ENCODE data around the gene INO80C. TPM values are rescaled to one million over a fixed set of nuclear protein-coding genes. Genes with fewer than 3 reads are reported as not detected.

The INO80C gene
- total RNA-seq, 1 donor from 2014 or later = 24.6 TPM

DNA sequence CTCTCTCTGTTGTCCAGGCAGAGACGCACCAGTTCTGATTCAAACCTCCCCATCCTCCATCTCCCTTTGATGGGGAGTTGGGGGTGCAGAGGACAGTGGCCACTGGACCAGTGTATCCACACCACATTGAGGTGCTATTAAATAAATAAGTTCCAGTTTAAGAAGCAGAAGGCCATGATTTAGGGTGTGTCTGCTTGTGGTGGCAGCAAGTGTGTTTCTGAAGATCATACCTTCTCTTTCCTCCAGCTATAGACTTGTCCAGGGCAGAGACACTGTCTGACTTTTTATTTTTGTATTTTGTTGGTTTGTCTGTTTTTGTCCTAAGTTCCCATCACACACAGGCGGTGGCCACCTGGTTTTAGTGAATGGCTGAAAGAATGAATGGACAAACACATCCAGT is 16.5 kb upstream of the INO80C start:
- Mint-ChIP-seq H3K36me3 (ENCODE audit: low read depth, unreplicated experiment) (no peaks in the 10 kb centered on the region), H3K4me3 (ENCODE audit: unreplicated experiment) (no peak overlapping the region), H3K9me3 (ENCODE audit: unreplicated experiment) (no peaks in the 10 kb centered on the region), H3K27me3 (ENCODE audit: low read depth, unreplicated experiment) (no peaks in the 10 kb centered on the region), H3K4me1 (ENCODE audit: low read depth, unreplicated experiment) (peaks cover 40% of the 10 kb centered on the region), H3K27ac (ENCODE audit: unreplicated experiment) (no peak overlapping the region)
- FAIRE-seq = no peak
- peaks cover 35% of the 10 kb centered on the region for H3K4me1 ChIP-seq (ENCODE audit: insufficient read depth, low read length)
- H3K4me3 ChIP-seq (ENCODE audit: insufficient read depth, low read depth, low read length) = no peak overlapping the region
- no peaks in the 10 kb centered on the region for H3K9me3 ChIP-seq (ENCODE audit: insufficient read depth, low read depth, low read length)
- peak overlapping the region; percentile 65 for H3K9ac ChIP-seq (ENCODE audit: low read length)
- TF ChIP-seq CTCF (IDR thresholded peaks at IDR 0.05; ENCODE audit: insufficient read depth, low read depth, low read length) (no peak), EZH2 (IDR thresholded peaks at IDR 0.05; ENCODE audit: insufficient read depth, low read length) (no peak)
- no peaks in the 10 kb centered on the region for H3K36me3 ChIP-seq (ENCODE audit: insufficient read depth, low read length)
- H4K20me1 ChIP-seq (ENCODE audit: insufficient read depth, low read length) = no peaks in the 10 kb centered on the region
- peak overlapping the region; percentile 63 for H3K4me2 ChIP-seq (ENCODE audit: low read length)
- no peak for DNase-seq (ENCODE audit: low read depth)
- H3K27me3 ChIP-seq (ENCODE audit: insufficient read depth, low read length) = no peaks in the 10 kb centered on the region
- H2AFZ ChIP-seq (ENCODE audit: low read depth, low read length) = no peak overlapping the region
- no peaks in the 10 kb centered on the region for H3K79me2 ChIP-seq (ENCODE audit: insufficient read depth, low read length)
- H3K27ac ChIP-seq (ENCODE audit: low read depth, low read length) = peak overlapping the region; percentile 84

GRCh38 chr18:35513181-35513936 is 15.6 kb upstream of the INO80C start:
- Histone ChIP-seq H3K4me3 (ENCODE audit: insufficient read depth, low read depth, low read length) (peak overlapping the region; percentile 29), H3K27me3 (ENCODE audit: insufficient read depth, low read length) (no peaks in the 10 kb centered on the region), H2AFZ (ENCODE audit: low read depth, low read length) (peak overlapping the region; percentile 49), H3K36me3 (ENCODE audit: insufficient read depth, low read length) (no peaks in the 10 kb centered on the region), H3K9me3 (ENCODE audit: insufficient read depth, low read depth, low read length) (no peaks in the 10 kb centered on the region), H3K4me1 (ENCODE audit: insufficient read depth, low read length) (peaks cover 35% of the 10 kb centered on the region), H3K27ac (ENCODE audit: low read depth, low read length) (peak overlapping the region; percentile 84), H3K79me2 (ENCODE audit: insufficient read depth, low read length) (no peaks in the 10 kb centered on the region), H3K9ac (ENCODE audit: low read length) (peak overlapping the region; percentile 65), H3K4me2 (ENCODE audit: low read length) (peak overlapping the region; percentile 63), H4K20me1 (ENCODE audit: insufficient read depth, low read length) (no peaks in the 10 kb centered on the region)
- peak overlapping the region; percentile 87 for H3K27ac Mint-ChIP-seq (ENCODE audit: unreplicated experiment)
- H3K27me3 Mint-ChIP-seq (ENCODE audit: low read depth, unreplicated experiment) = no peaks in the 10 kb centered on the region
- no peaks in the 10 kb centered on the region for H3K9me3 Mint-ChIP-seq (ENCODE audit: unreplicated experiment)
- no peaks in the 10 kb centered on the region for H3K36me3 Mint-ChIP-seq (ENCODE audit: low read depth, unreplicated experiment)
- TF ChIP-seq EZH2 (IDR thresholded peaks at IDR 0.05; ENCODE audit: insufficient read depth, low read length) (no peak), CTCF (IDR thresholded peaks at IDR 0.05; ENCODE audit: insufficient read depth, low read depth, low read length) (no peak)
- peak; percentile 81 for DNase-seq (ENCODE audit: low read depth)
- peaks cover 40% of the 10 kb centered on the region for H3K4me1 Mint-ChIP-seq (ENCODE audit: low read depth, unreplicated experiment)
- H3K4me3 Mint-ChIP-seq (ENCODE audit: unreplicated experiment) = no peak overlapping the region
- FAIRE-seq = peak; percentile 93

DNA sequence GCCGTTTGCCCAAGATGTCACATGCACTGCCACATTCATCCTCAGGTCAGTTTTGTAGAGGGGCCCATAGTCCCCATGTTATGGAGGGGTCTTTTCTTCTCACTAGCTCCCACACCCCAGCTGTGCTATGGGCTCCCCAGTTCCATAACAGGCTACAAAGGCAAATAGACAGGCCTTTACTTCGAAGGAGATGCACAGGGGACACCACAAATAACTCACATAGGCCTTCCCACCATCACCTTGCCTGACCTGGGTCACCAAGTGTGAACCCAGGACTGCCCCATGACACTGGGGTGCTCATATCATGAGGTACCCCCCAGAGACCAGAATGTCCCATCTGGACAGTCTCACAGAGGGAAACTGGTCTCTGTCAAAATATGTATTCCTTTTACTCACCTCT is 15.0 kb upstream of the INO80C start:
- FAIRE-seq = no peak
- Histone ChIP-seq H3K4me3 (ENCODE audit: insufficient read depth, low read depth, low read length) (no peak overlapping the region), H4K20me1 (ENCODE audit: insufficient read depth, low read length) (no peaks in the 10 kb centered on the region), H2AFZ (ENCODE audit: low read depth, low read length) (no peak overlapping the region), H3K9me3 (ENCODE audit: insufficient read depth, low read depth, low read length) (no peaks in the 10 kb centered on the region), H3K27ac (ENCODE audit: low read depth, low read length) (peak overlapping the region; percentile 84), H3K4me2 (ENCODE audit: low read length) (peak overlapping the region; percentile 48), H3K36me3 (ENCODE audit: insufficient read depth, low read length) (no peaks in the 10 kb centered on the region), H3K79me2 (ENCODE audit: insufficient read depth, low read length) (no peaks in the 10 kb centered on the region), H3K4me1 (ENCODE audit: insufficient read depth, low read length) (peaks cover 35% of the 10 kb centered on the region), H3K9ac (ENCODE audit: low read length) (peak overlapping the region; percentile 46), H3K27me3 (ENCODE audit: insufficient read depth, low read length) (no peaks in the 10 kb centered on the region)
- H3K27me3 Mint-ChIP-seq (ENCODE audit: low read depth, unreplicated experiment) = no peaks in the 10 kb centered on the region
- no peak for TF ChIP-seq CTCF (IDR thresholded peaks at IDR 0.05; ENCODE audit: insufficient read depth, low read depth, low read length)
- TF ChIP-seq EZH2 (IDR thresholded peaks at IDR 0.05; ENCODE audit: insufficient read depth, low read length) = no peak
- H3K4me3 Mint-ChIP-seq (ENCODE audit: unreplicated experiment) = no peak overlapping the region
- peak overlapping the region; percentile 87 for H3K27ac Mint-ChIP-seq (ENCODE audit: unreplicated experiment)
- DNase-seq (ENCODE audit: low read depth) = no peak
- H3K4me1 Mint-ChIP-seq (ENCODE audit: low read depth, unreplicated experiment) = peaks cover 40% of the 10 kb centered on the region
- no peaks in the 10 kb centered on the region for H3K36me3 Mint-ChIP-seq (ENCODE audit: low read depth, unreplicated experiment)
- no peaks in the 10 kb centered on the region for H3K9me3 Mint-ChIP-seq (ENCODE audit: unreplicated experiment)

Data from astrocyte (in vitro differentiated cells and primary cell).